Inflammatory macrophage (primary cell): Measurements from ENCODE around the gene PARD3B.
"Not testable (repeated sequence)": the region's sequence is repeated elsewhere in the genome, so short reads cannot be mapped to it uniquely, and the experiment has no call there.

Source experiments
- DNase-seq, 2 donors: peaks; one replicate each; pipeline ENCODE4 v3.0.0-alpha.2; 2020 to 2022

PARD3B gene

GRCh38 chr2:204539019-204539385, 6.3 kb upstream of the PARD3B start:
- no peak for DNase-seq

- DNase-seq, result no peak
Observed at GRCh38 chr2:204541637-204542036, 3.6 kb upstream of the PARD3B start.

GRCh38 chr2:204542982-204543608, 2.2 kb upstream of the PARD3B start:
- no peak for DNase-seq

- no peak for DNase-seq
Observed at GRCh38 chr2:204545861-204546735, 823 bp downstream of the PARD3B start.

GRCh38 chr2:204550751-204551511, 5.7 kb downstream of the PARD3B start:
- no peak for DNase-seq

GRCh38 chr2:204551512-204551863, 6.2 kb downstream of the PARD3B start:
- DNase-seq, result no peak

- DNase-seq, result no peak
Observed at GRCh38 chr2:204557604-204558003, 12.3 kb downstream of the PARD3B start.

- not testable (repeated sequence) for DNase-seq
Observed at GRCh38 chr2:204559358-204559757, 14.1 kb downstream of the PARD3B start.

GRCh38 chr2:204560902-204561301, 15.6 kb downstream of the PARD3B start:
- no peak for DNase-seq

GRCh38 chr2:204561771-204562170, 16.5 kb downstream of the PARD3B start:
- DNase-seq, result no peak

GRCh38 chr2:204566439-204566838, 21.2 kb downstream of the PARD3B start:
- DNase-seq, result no peak

- no peak for DNase-seq
Observed at GRCh38 chr2:204570421-204570820, 25.1 kb downstream of the PARD3B start.

- no peak for DNase-seq
Observed at GRCh38 chr2:204571041-204571440, 25.8 kb downstream of the PARD3B start.

GRCh38 chr2:204571911-204572310, 26.6 kb downstream of the PARD3B start:
- DNase-seq, result no peak

- DNase-seq, result no peak
Observed at GRCh38 chr2:204573221-204573620, 27.9 kb downstream of the PARD3B start.

GRCh38 chr2:204574486-204574885, 29.2 kb downstream of the PARD3B start:
- DNase-seq, result no peak

- no peak for DNase-seq
Observed at GRCh38 chr2:204575463-204575862, 30.2 kb downstream of the PARD3B start.

GRCh38 chr2:204576362-204576979, 31.2 kb downstream of the PARD3B start:
- peak in 1 of 2 donors; percentile 20 for DNase-seq

GRCh38 chr2:204578928-204579598, 33.8 kb downstream of the PARD3B start:
- no peak for DNase-seq

GRCh38 chr2:204581946-204582345, 36.7 kb downstream of the PARD3B start:
- DNase-seq, result no peak

- DNase-seq, result no peak
Observed at GRCh38 chr2:204583773-204584172, 38.5 kb downstream of the PARD3B start.

GRCh38 chr2:204585930-204586329, 40.7 kb downstream of the PARD3B start:
- DNase-seq, result no peak
